Sigmoid colon (tissue), 4 donors: ENCODE results near the gene IDE.

Experiments used
- POLR2A ChIP-seq, 2 donors: fragments of 450-650 bp; IDR thresholded peaks; one replicate each; pipeline ENCODE4 v1.6.1; 2016; ENCODE audit warnings: antibody characterized with exemption in 2 of 2, mild to moderate bottlenecking in 2 of 2, moderate library complexity in 2 of 2
- POLR2AphosphoS5 ChIP-seq, 4 donors: sonication (generic); formaldehyde crosslinking; IDR thresholded peaks; one replicate each; pipeline ENCODE4 v1.6.1; 2017; ENCODE audit warnings: antibody characterized with exemption in 4 of 4
- TF ChIP-seq, protein P1 (sequence below), 4 experiments: fragments of 450-650 bp in 3 of 4; fragments of 200-600 bp in 1 of 4; IDR thresholded peaks; one replicate each; pipeline ENCODE4 v1.5.1; 2016 to 2019; ENCODE audit warnings: antibody characterized with exemption in 4 of 4, mild to moderate bottlenecking in 3 of 4, moderate library complexity in 2 of 4

DNA sequence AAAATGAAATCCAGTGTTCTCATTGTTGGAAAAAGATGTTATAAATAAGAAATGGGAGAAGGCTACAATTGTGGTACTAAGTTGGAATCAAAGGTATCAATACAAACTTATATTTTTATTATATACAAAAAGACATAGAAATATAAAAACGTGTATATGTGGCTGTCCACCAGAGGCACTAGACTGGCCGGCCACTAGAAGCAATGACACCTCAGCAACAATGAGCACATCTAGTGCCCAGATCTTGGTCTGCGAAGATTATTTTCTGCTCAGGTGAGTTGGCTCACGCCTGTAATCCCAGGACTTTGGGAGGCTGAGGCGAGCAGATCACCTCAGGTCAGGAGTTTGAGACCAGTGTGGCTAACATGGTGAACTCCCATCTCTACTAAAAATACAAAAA, 21.6 kb downstream of the IDE start:
- TF ChIP-seq, protein P1, sequence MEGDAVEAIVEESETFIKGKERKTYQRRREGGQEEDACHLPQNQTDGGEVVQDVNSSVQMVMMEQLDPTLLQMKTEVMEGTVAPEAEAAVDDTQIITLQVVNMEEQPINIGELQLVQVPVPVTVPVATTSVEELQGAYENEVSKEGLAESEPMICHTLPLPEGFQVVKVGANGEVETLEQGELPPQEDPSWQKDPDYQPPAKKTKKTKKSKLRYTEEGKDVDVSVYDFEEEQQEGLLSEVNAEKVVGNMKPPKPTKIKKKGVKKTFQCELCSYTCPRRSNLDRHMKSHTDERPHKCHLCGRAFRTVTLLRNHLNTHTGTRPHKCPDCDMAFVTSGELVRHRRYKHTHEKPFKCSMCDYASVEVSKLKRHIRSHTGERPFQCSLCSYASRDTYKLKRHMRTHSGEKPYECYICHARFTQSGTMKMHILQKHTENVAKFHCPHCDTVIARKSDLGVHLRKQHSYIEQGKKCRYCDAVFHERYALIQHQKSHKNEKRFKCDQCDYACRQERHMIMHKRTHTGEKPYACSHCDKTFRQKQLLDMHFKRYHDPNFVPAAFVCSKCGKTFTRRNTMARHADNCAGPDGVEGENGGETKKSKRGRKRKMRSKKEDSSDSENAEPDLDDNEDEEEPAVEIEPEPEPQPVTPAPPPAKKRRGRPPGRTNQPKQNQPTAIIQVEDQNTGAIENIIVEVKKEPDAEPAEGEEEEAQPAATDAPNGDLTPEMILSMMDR (IDR thresholded peaks at IDR 0.05): no peak
- no peak for TF ChIP-seq POLR2A (IDR thresholded peaks at IDR 0.05)
- TF ChIP-seq POLR2AphosphoS5 (IDR thresholded peaks at IDR 0.05): no peak
